ENCODE measurements around the gene AATK. TPM values are rescaled to one million over a fixed set of nuclear protein-coding genes. Genes with fewer than 3 reads are reported as not detected.

AATK gene
- total RNA-seq, 2 experiments from 2014 or later: 0.25 to 0.82 TPM

- POLR2A ChIA-PET: interaction anchor here (1.2 kb wide), 1 partner anchor 79 kb away, joined by 6 read pairs; no protein-coding TSS in a partner anchor
- Mint-ChIP-seq H3K27ac (no peak overlapping the region), H3K27me3 (no peaks in the 10 kb centered on the region), H3K4me3 (no peak overlapping the region), H3K4me1 (ENCODE audit: low read depth) (no peaks in the 10 kb centered on the region), H3K9me3 (no peaks in the 10 kb centered on the region), H3K36me3 (ENCODE audit: low read depth) (no peaks in the 10 kb centered on the region)
- H3K4me1 ChIP-seq (ENCODE audit: insufficient read depth, low read length): peaks cover 34% of the 10 kb centered on the region
- no peaks in the 10 kb centered on the region for H3K36me3 ChIP-seq (ENCODE audit: insufficient read depth, low read length)
- CTCF ChIA-PET: interaction anchor here (1.0 to 2.0 kb wide), 14 partner anchors 15 to 675 kb away, joined by 3 to 35 read pairs (median 7); partner anchors contain the start of gene CHMP6
- TF ChIP-seq, protein P1, sequence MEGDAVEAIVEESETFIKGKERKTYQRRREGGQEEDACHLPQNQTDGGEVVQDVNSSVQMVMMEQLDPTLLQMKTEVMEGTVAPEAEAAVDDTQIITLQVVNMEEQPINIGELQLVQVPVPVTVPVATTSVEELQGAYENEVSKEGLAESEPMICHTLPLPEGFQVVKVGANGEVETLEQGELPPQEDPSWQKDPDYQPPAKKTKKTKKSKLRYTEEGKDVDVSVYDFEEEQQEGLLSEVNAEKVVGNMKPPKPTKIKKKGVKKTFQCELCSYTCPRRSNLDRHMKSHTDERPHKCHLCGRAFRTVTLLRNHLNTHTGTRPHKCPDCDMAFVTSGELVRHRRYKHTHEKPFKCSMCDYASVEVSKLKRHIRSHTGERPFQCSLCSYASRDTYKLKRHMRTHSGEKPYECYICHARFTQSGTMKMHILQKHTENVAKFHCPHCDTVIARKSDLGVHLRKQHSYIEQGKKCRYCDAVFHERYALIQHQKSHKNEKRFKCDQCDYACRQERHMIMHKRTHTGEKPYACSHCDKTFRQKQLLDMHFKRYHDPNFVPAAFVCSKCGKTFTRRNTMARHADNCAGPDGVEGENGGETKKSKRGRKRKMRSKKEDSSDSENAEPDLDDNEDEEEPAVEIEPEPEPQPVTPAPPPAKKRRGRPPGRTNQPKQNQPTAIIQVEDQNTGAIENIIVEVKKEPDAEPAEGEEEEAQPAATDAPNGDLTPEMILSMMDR (IDR thresholded peaks at IDR 0.05): no peak
- no peak for ATAC-seq (ENCODE audit: poor library complexity)
- H3K4me3 ChIP-seq (ENCODE audit: low read length): no peak overlapping the region
- no peaks in the 10 kb centered on the region for H3K9me3 ChIP-seq (ENCODE audit: control insufficient read depth in 1 of 2, insufficient read depth in 1 of 2, low read length in 2 of 2)
- H3K27me3 ChIP-seq (ENCODE audit: control insufficient read depth in 1 of 2, insufficient read depth in 2 of 2, low read length in 2 of 2): no peaks in the 10 kb centered on the region
- intact Hi-C loops (cut with DNase I, micrococcal nuclease): loop anchor here in 1 of 2 experiments (2.0 to 5.0 kb wide), 2 partner anchors 40 to 676 kb away; no protein-coding TSS in a partner anchor
- no peak overlapping the region for H3K27ac ChIP-seq (ENCODE audit: low read depth in 1 of 2, low read length in 2 of 2)
- no peak for DNase-seq
Measured at GRCh38 chr17:81102352-81102751, 63.7 kb downstream of the AATK start.

DNA sequence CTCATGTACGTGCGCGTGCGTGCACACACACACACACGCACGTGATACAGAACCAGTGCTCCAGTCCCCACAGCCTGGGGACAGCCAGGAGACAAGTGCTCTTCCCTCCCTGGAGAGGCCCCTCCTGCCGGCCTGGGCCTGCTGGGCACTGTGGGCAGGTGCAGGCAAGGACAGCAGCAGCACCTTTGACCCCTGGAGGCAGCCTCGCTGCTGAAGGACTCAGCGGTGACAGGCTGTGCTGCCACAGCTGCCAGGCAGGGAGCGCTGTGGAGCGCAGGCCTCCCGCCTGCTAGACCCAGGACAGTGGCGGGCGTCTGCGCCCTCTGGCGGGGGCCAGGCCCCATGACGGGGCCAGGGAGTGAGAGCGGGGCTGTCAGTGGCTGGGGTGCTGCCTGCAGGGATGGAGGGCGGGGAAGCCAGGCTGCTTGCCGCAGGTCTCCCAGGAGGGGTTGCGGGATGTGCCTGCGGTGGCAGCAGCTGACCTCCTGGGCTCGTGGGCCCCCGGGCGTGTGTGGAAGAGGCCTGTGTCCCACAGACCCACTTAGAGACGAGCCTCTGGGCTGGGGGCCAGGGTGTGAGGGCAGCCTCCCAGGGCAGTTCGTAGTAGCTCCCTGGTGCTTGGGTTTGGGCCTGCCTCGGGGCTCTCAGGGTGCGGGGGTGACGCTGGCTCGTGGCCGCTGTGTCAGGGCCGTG, 64.3 kb downstream of the AATK start:
- ChIA-PET CTCF (interaction anchor here (0.6 to 2.0 kb wide), 28 partner anchors 9 to 675 kb away, joined by 3 to 35 read pairs (median 4); partner anchors contain the start of genes CEP131, CHMP6, NDUFAF8 and TEPSIN), POLR2A (interaction anchor here (0.5 to 1.2 kb wide), 2 partner anchors 78 to 1067 kb away, joined by 3 to 6 read pairs; no protein-coding TSS in a partner anchor)
- Histone ChIP-seq H3K27me3 (ENCODE audit: control insufficient read depth in 1 of 2, insufficient read depth in 2 of 2, low read length in 2 of 2) (no peaks in the 10 kb centered on the region), H3K27ac (ENCODE audit: low read depth in 1 of 2, low read length in 2 of 2) (no peak overlapping the region), H3K4me3 (ENCODE audit: low read length) (no peak overlapping the region), H3K9me3 (ENCODE audit: control insufficient read depth in 1 of 2, insufficient read depth in 1 of 2, low read length in 2 of 2) (no peaks in the 10 kb centered on the region), H3K36me3 (ENCODE audit: insufficient read depth, low read length) (no peaks in the 10 kb centered on the region), H3K4me1 (ENCODE audit: insufficient read depth, low read length) (peaks cover 40% of the 10 kb centered on the region)
- peak overlapping the region; percentile 34 for H3K4me3 Mint-ChIP-seq
- H3K4me1 Mint-ChIP-seq (ENCODE audit: low read depth): peaks cover 3% of the 10 kb centered on the region
- DNase-seq: peak; percentile 80 to 93 (median 88)
- TF ChIP-seq, protein P1 (IDR thresholded peaks at IDR 0.05): peak; percentile 100
- no peaks in the 10 kb centered on the region for H3K27me3 Mint-ChIP-seq
- no peaks in the 10 kb centered on the region for H3K36me3 Mint-ChIP-seq (ENCODE audit: low read depth)
- ATAC-seq (ENCODE audit: poor library complexity): peak; percentile 100
- H3K27ac Mint-ChIP-seq: no peak overlapping the region
- no peaks in the 10 kb centered on the region for H3K9me3 Mint-ChIP-seq
- intact Hi-C loops (cut with DNase I, micrococcal nuclease): loop anchor here (1.0 to 5.0 kb wide), 7 partner anchors 39 to 675 kb away; no protein-coding TSS in a partner anchor

DNA sequence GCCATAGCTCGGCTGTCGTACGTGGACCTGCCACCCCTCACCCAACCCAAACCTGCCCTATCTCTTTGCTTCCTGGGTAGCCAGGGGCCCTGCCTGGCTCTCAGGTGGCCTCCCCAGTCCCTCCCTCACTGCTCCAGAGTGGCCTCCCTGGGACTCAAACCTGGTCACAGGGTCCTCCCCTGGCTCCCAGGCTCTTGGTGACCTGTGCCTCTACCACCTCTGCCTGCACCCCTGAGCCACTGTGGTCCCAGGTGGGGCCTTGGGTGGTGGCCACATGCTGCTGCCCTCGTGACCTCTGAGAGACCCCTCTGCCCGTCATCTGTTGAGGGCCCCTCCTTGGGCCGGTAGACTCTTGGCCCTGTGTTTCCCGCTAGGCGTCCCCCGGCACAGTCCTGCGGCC, 65.4 kb downstream of the AATK start:
- intact Hi-C loops (cut with DNase I, micrococcal nuclease): loop anchor here (1.0 to 5.0 kb wide), 7 partner anchors 38 to 674 kb away; no protein-coding TSS in a partner anchor
- ChIA-PET CTCF (no interaction called here), POLR2A (no interaction called here)
- TF ChIP-seq, protein P1 (IDR thresholded peaks at IDR 0.05): no peak
- Mint-ChIP-seq H3K27me3 (no peaks in the 10 kb centered on the region), H3K27ac (no peak overlapping the region), H3K9me3 (no peaks in the 10 kb centered on the region), H3K36me3 (ENCODE audit: low read depth) (no peaks in the 10 kb centered on the region), H3K4me1 (ENCODE audit: low read depth) (peaks cover 9% of the 10 kb centered on the region), H3K4me3 (no peak overlapping the region)
- DNase-seq: no peak
- Histone ChIP-seq H3K4me3 (ENCODE audit: low read length) (no peak overlapping the region), H3K36me3 (ENCODE audit: insufficient read depth, low read length) (no peaks in the 10 kb centered on the region), H3K9me3 (ENCODE audit: control insufficient read depth in 1 of 2, insufficient read depth in 1 of 2, low read length in 2 of 2) (no peaks in the 10 kb centered on the region), H3K27me3 (ENCODE audit: control insufficient read depth in 1 of 2, insufficient read depth in 2 of 2, low read length in 2 of 2) (no peaks in the 10 kb centered on the region), H3K27ac (ENCODE audit: low read depth in 1 of 2, low read length in 2 of 2) (no peak overlapping the region), H3K4me1 (ENCODE audit: insufficient read depth, low read length) (peaks cover 51% of the 10 kb centered on the region)
- no peak for ATAC-seq (ENCODE audit: poor library complexity)
